HFFc6 (cell line): Measurements from ENCODE around the gene STX16. TPM values are rescaled to one million over a fixed set of nuclear protein-coding genes. Genes with fewer than 3 reads are reported as not detected.

Experiments used
- DNase-seq: peaks from one replicate; pipeline ENCODE4 v3.0.0-alpha.2; 2018
- H3K27ac Mint-ChIP-seq: 2 replicates; pipeline ENCODE4 v1.8.0; 2020; ENCODE audit warnings: mild to moderate bottlenecking, mixed read lengths
- H3K27me3 Mint-ChIP-seq: 2 replicates; pipeline ENCODE4 v1.8.0; 2021; ENCODE audit warnings: mild to moderate bottlenecking, moderate library complexity, mixed read lengths; ENCODE audit not compliant: insufficient read depth
- H3K36me3 Mint-ChIP-seq: 2 replicates; pipeline ENCODE4 v1.8.0; 2021; ENCODE audit warnings: low read depth, mixed read lengths
- H3K4me1 Mint-ChIP-seq: 2 replicates; pipeline ENCODE4 v1.8.0; 2020; ENCODE audit warnings: low read depth, mixed read lengths
- H3K4me3 Mint-ChIP-seq: 2 replicates; pipeline ENCODE4 v1.8.0; 2020; ENCODE audit warnings: mild to moderate bottlenecking, moderate library complexity, mixed read lengths
- H3K9me3 Mint-ChIP-seq: 2 replicates; pipeline ENCODE4 v1.8.0; 2020; ENCODE audit warnings: mild to moderate bottlenecking, mixed read lengths
- long read RNA-seq: library from polyadenylated mRNA; unstranded; transcript quantifications from one replicate; pipeline ENCODE4 v2.0.0, GENCODE V29; 2019
- total RNA-seq, 6 experiments: library from RNA; stranded (reverse); fragmentation: NEBNext Ultra II Directional; extraction: Animal tissue kit (Norgen Biotek cat#: 25700); gene quantifications; 2 replicates in 1 of 6; 3 replicates in 5 of 6; pipeline ENCODE4 v1.2.3, GENCODE V29; 2021
- TF ChIP-seq, protein P1 (sequence below): fragments of 200-600 bp; sonication (generic); IDR thresholded peaks from 2 replicates; pipeline ENCODE4 v1.5.0; 2021; ENCODE audit warnings: antibody characterized with exemption, mild to moderate bottlenecking

STX16 gene, protein sequence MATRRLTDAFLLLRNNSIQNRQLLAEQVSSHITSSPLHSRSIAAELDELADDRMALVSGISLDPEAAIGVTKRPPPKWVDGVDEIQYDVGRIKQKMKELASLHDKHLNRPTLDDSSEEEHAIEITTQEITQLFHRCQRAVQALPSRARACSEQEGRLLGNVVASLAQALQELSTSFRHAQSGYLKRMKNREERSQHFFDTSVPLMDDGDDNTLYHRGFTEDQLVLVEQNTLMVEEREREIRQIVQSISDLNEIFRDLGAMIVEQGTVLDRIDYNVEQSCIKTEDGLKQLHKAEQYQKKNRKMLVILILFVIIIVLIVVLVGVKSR
- total RNA-seq = 10 to 100 TPM; 44.4 to 51.8 (median 48.3) TPM
- long read RNA-seq, full-length matches to known transcripts = 2 of 4 reads
- long read RNA-seq, partial matches to known transcripts = 2 of 4 reads
- long read RNA-seq, other reads (novel, unspliced or antisense) = 0 of 4 reads

DNA sequence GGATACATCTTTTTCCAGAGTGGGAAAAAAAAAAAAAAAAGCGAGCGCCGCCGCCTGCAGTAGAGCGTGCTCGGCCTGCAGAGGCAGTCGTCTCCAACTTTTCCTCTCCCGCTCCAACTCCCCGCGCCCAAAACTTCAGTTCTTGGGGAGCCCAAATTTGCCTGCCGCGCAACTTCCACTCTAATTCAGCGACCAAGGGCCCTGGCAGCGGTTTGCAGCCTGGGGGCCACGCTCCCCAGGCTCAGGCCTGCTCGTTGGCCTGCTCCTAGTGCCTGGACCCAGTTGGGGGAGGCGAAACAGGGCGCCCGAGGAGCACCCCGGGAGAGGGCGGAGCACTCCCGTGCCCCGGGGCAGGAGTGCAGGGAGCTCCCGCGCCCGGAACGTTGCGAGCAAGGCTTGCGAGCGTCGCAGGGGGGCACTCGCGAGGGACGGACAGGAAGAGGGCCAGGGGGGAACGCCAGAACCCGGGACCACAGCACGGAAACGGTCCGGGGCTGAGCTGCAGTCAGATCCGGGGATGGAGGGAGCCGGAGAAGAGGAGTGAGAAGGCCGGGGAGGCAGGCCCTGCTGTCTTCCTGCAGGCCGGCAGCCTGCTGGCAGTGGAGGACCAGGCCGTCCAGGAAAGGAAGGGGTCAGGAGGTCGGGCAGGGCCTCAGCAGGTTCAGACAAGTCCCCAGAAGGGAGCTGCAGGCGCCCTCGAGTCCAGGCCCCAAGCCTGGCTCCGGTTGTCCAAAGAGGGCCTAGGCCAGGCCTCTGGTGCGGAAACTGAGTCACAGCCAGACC, at the start of gene STX16:
Gene STX16 (plus strand): TSS at position 508 of the 783 bp plus-strand sequence. CDS start 724 bp downstream, outside the sequence.
- Mint-ChIP-seq H3K4me3 (peak within 1 kb of the TSS; percentile 99), H3K27me3 (no peaks in the 10 kb centered on the region; the same call in 1 of the 2 replicates), H3K36me3 (peaks cover 24% of the 10 kb centered on the region), H3K4me1 (peaks cover 50% of the 10 kb centered on the region), H3K9me3 (no peaks in the 10 kb centered on the region), H3K27ac (peak within 1 kb of the TSS; percentile 98)
- peak; percentile 86 for DNase-seq
- TF ChIP-seq, protein P1, sequence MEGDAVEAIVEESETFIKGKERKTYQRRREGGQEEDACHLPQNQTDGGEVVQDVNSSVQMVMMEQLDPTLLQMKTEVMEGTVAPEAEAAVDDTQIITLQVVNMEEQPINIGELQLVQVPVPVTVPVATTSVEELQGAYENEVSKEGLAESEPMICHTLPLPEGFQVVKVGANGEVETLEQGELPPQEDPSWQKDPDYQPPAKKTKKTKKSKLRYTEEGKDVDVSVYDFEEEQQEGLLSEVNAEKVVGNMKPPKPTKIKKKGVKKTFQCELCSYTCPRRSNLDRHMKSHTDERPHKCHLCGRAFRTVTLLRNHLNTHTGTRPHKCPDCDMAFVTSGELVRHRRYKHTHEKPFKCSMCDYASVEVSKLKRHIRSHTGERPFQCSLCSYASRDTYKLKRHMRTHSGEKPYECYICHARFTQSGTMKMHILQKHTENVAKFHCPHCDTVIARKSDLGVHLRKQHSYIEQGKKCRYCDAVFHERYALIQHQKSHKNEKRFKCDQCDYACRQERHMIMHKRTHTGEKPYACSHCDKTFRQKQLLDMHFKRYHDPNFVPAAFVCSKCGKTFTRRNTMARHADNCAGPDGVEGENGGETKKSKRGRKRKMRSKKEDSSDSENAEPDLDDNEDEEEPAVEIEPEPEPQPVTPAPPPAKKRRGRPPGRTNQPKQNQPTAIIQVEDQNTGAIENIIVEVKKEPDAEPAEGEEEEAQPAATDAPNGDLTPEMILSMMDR = peak; percentile 80

DNA sequence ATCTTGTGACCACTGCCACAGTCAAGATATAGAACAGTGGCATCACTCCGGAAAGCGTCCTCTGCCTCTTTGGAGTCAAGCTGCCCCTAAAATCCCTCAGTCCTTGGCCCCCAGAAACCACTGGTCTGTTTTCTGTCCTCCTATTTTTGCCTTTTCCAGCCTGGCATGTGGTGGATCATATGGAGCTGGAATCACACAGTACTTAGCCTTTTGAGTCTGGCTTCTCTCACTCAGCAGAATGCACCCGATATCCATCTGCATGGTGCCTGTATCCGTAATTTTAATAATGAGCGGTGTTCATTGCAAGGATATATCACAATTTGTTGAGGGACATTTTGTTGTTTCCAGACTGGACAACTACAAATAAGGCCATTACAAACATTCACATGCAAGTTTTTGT, 49.0 kb upstream of the STX16 start:
- Mint-ChIP-seq H3K9me3 (peaks cover 4% of the 10 kb centered on the region; the same call in 1 of the 2 replicates), H3K4me3 (no peak overlapping the region)
- DNase-seq = no peak

DNA sequence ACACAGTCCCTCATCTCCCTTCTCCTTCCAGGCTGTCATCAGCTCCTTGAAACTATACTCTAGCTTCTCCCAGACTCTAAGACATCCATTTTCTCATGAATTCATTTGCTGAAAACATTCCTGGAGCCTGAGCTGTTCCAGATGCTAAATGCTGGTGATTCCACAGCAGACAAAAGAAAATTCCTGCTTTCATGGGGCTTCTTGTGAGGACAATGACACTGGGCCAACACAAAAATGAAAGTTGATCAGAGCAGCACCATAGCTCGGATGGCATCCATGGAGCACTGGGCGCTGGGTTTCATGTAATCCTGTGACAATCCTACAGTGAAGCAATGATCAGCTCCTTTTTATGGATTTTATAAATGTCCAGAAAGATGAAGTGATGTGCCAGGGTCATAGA, 47.4 kb upstream of the STX16 start:
- H3K9me3 Mint-ChIP-seq = peaks cover 4% of the 10 kb centered on the region; the same call in 1 of the 2 replicates
- H3K4me3 Mint-ChIP-seq = peak overlapping the region; percentile 61
- H3K4me1 Mint-ChIP-seq = peaks cover 13% of the 10 kb centered on the region
- no peaks in the 10 kb centered on the region; the same call in none of the 2 replicates for H3K27me3 Mint-ChIP-seq
- no peaks in the 10 kb centered on the region for H3K36me3 Mint-ChIP-seq
- TF ChIP-seq, protein P1 = no peak
- DNase-seq = peak; percentile 34
- H3K27ac Mint-ChIP-seq = peak overlapping the region; percentile 31

More for the DNA sequence above, 49.0 kb upstream of the STX16 start:
- Mint-ChIP-seq H3K4me1 (peaks cover 25% of the 10 kb centered on the region), H3K36me3 (no peaks in the 10 kb centered on the region), H3K27ac (no peak overlapping the region), H3K27me3 (peaks cover 1% of the 10 kb centered on the region; the same call in 1 of the 2 replicates)
- TF ChIP-seq, protein P1 = no peak

DNA sequence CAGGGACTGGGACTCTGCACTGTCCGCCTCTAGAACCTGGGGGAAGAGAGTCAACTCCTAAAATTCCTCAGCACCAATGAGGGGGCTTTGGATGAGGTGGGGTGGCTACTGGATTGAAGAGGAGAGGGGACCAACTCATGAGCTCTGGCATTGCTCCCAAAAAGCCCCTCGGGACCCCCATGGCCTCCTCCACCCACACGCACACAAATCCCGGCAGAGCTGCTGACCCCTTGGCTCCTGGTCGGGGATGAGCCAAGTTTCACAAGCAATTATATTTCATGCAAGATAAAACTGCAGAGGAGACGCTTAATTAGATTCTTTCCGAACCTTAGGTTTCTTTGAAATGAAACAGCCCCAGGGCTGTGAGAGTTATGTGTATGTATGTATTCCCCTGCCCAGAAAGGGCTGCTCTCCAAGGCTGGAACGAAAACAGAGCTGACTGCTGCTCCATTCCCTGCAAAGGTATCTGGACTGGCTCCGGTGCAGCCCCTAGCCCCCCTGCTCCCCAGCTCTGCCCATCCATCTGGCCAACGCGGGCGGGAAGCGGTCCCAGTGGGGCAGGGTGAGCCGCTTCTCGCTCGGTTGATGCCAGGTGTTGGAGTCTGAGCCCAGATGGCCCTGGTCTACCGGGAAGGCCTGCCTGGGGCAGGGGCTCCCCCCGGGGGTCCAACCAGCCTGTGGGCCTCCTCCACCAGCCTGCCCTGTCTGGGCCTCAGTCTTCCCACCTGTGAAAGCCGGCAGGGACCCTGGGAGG, 46.8 kb upstream of the STX16 start:
- Mint-ChIP-seq H3K27me3 (no peaks in the 10 kb centered on the region; the same call in none of the 2 replicates), H3K9me3 (peaks cover 4% of the 10 kb centered on the region; the same call in 1 of the 2 replicates), H3K36me3 (no peaks in the 10 kb centered on the region), H3K4me1 (peaks cover 13% of the 10 kb centered on the region), H3K4me3 (peak overlapping the region; percentile 61), H3K27ac (peak overlapping the region; percentile 31; the same call in 1 of the 2 replicates)
- DNase-seq = peak; percentile 22
- TF ChIP-seq, protein P1 = no peak
